ENCODE results near the gene PPP1R7.

DNA sequence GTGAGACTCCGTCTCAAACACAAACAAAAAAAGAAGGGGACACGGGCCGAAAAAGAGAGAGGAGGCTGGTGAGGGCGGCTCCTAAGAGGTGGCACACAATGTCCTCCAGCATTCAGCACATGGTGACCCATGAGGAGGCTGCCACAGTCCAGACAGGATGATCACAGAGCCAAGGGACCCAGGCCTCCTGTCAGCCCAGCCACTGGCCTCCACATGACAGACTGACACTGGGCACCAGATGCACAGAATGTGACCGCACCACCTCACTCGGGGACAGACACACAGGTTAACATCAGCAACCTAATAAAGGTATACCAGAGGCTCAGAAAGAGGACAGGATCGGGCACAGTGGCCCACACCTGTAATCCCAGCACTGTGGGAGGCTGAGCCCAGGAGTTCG, 22.0 kb upstream of the PPP1R7 start:
- TF ChIP-seq, protein P1, sequence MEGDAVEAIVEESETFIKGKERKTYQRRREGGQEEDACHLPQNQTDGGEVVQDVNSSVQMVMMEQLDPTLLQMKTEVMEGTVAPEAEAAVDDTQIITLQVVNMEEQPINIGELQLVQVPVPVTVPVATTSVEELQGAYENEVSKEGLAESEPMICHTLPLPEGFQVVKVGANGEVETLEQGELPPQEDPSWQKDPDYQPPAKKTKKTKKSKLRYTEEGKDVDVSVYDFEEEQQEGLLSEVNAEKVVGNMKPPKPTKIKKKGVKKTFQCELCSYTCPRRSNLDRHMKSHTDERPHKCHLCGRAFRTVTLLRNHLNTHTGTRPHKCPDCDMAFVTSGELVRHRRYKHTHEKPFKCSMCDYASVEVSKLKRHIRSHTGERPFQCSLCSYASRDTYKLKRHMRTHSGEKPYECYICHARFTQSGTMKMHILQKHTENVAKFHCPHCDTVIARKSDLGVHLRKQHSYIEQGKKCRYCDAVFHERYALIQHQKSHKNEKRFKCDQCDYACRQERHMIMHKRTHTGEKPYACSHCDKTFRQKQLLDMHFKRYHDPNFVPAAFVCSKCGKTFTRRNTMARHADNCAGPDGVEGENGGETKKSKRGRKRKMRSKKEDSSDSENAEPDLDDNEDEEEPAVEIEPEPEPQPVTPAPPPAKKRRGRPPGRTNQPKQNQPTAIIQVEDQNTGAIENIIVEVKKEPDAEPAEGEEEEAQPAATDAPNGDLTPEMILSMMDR (IDR thresholded peaks at IDR 0.05) = no peak
- TF ChIP-seq POLR2A (IDR thresholded peaks at IDR 0.05) = no peak
